GM21619 (cell line): ENCODE data around the gene TBC1D32.
"Not testable (repeated sequence)": the region's sequence is repeated elsewhere in the genome, so short reads cannot be mapped to it uniquely, and the experiment has no call there.

Experiments
- ATAC-seq: cut with Tn5 transposase; IDR thresholded peaks from one replicate; pipeline ENCODE4 v1.9.1; 2021; ENCODE audit not compliant: unreplicated experiment

TBC1D32 gene

GRCh38 chr6:121124600-121124999 is 209.7 kb downstream of the TBC1D32 start:
- no peak for ATAC-seq

GRCh38 chr6:121112356-121112755 is 221.9 kb downstream of the TBC1D32 start:
- ATAC-seq: no peak

- ATAC-seq: no peak
Observed at GRCh38 chr6:121110733-121111132, 223.5 kb downstream of the TBC1D32 start.

- ATAC-seq: no peak
Observed at GRCh38 chr6:121106962-121107361, 227.3 kb downstream of the TBC1D32 start.

- no peak for ATAC-seq
Observed at GRCh38 chr6:121105461-121105860, 228.8 kb downstream of the TBC1D32 start.

- no peak for ATAC-seq
Observed at GRCh38 chr6:121093928-121094327, 240.4 kb downstream of the TBC1D32 start.

- no peak for ATAC-seq
Observed at GRCh38 chr6:121090492-121090891, 243.8 kb downstream of the TBC1D32 start.

GRCh38 chr6:121086876-121087275 is 247.4 kb downstream of the TBC1D32 start:
- no peak for ATAC-seq

- ATAC-seq: no peak
Observed at GRCh38 chr6:121076119-121076518, 258.2 kb downstream of the TBC1D32 start.

GRCh38 chr6:121068749-121069148 is 265.5 kb downstream of the TBC1D32 start:
- not testable (repeated sequence) for ATAC-seq

GRCh38 chr6:121067381-121067780 is 266.9 kb downstream of the TBC1D32 start:
- ATAC-seq: no peak

GRCh38 chr6:121064345-121064744 is 269.9 kb downstream of the TBC1D32 start:
- no peak for ATAC-seq

GRCh38 chr6:121055572-121056163 is 278.6 kb downstream of the TBC1D32 start:
- ATAC-seq: peak; percentile 94

- ATAC-seq: not testable (repeated sequence)
Observed at GRCh38 chr6:121048593-121048992, 285.7 kb downstream of the TBC1D32 start.

GRCh38 chr6:121044905-121045304 is 289.4 kb downstream of the TBC1D32 start:
- not testable (repeated sequence) for ATAC-seq

GRCh38 chr6:121043706-121044105 is 290.6 kb downstream of the TBC1D32 start:
- ATAC-seq: not testable (repeated sequence)

GRCh38 chr6:121043211-121043610 is 291.1 kb downstream of the TBC1D32 start:
- ATAC-seq: not testable (repeated sequence)

- ATAC-seq: no peak
Observed at GRCh38 chr6:121042766-121043165, 291.5 kb downstream of the TBC1D32 start.

GRCh38 chr6:121040831-121041230 is 293.4 kb downstream of the TBC1D32 start:
- no peak for ATAC-seq

- ATAC-seq: no peak
Observed at GRCh38 chr6:121033091-121033490, 301.2 kb downstream of the TBC1D32 start.

- ATAC-seq: no peak
Observed at GRCh38 chr6:121032268-121033006, 301.8 kb downstream of the TBC1D32 start.
